Astrocyte of the cerebellum (primary cell): ENCODE measurements around the gene YEATS2.
"Not testable (repeated sequence)": the region's sequence is repeated elsewhere in the genome, so short reads cannot be mapped to it uniquely, and the experiment has no call there.

Source experiments
- DNase-seq: peaks from one replicate; pipeline ENCODE4 v3.0.0-alpha.2; 2011; ENCODE audit warnings: low read depth
- H3K4me3 ChIP-seq: 2 replicates; pipeline ENCODE4 v1.5.1; 2011; ENCODE audit warnings: mild to moderate bottlenecking, low read depth, low read length, moderate library complexity
- in situ Hi-C: cut with HindIII; loops from 2 replicates; pipeline ENCODE4 v1.10.0; 2017; ENCODE audit warnings: low sequenced_read_pairs
- TF ChIP-seq, protein P1 (sequence below): IDR thresholded peaks from 2 replicates; pipeline ENCODE4 v1.5.1; 2012; ENCODE audit warnings: low read length, low read depth, moderate library complexity, mild to moderate bottlenecking; ENCODE audit errors: missing control alignments

YEATS2 gene

DNA sequence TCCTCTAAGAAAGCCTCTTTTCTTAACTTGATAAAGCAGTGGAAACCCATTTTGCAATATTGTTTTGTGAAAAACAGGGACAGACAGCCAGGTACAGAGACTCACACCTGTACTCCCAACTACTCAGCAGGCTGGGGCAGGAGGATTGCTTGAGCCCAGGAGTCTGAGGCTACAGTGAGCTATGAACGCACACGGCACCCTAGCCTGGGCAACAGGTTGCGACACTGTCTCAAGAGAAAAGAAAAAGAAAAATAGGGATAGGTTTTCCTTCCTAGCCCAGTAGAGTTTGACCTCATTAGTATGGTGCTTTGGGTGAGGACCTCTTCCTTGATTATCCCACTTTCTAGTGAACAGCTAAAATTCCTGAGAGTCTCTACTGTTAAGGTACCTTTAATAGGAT lies 17.5 kb upstream of the YEATS2 start:
- in situ Hi-C loops: no loop called here
- H3K4me3 ChIP-seq: no peak overlapping the region
- TF ChIP-seq, protein P1, sequence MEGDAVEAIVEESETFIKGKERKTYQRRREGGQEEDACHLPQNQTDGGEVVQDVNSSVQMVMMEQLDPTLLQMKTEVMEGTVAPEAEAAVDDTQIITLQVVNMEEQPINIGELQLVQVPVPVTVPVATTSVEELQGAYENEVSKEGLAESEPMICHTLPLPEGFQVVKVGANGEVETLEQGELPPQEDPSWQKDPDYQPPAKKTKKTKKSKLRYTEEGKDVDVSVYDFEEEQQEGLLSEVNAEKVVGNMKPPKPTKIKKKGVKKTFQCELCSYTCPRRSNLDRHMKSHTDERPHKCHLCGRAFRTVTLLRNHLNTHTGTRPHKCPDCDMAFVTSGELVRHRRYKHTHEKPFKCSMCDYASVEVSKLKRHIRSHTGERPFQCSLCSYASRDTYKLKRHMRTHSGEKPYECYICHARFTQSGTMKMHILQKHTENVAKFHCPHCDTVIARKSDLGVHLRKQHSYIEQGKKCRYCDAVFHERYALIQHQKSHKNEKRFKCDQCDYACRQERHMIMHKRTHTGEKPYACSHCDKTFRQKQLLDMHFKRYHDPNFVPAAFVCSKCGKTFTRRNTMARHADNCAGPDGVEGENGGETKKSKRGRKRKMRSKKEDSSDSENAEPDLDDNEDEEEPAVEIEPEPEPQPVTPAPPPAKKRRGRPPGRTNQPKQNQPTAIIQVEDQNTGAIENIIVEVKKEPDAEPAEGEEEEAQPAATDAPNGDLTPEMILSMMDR: no peak
- no peak for DNase-seq

- TF ChIP-seq, protein P1: no peak
- DNase-seq: no peak
- in situ Hi-C loops: no loop called here
- no peak overlapping the region for H3K4me3 ChIP-seq
Measured at GRCh38 chr3:183687705-183688104, 9.9 kb upstream of the YEATS2 start.

- in situ Hi-C loops: no loop called here
- H3K4me3 ChIP-seq: no peak overlapping the region
- no peak for DNase-seq
- TF ChIP-seq, protein P1: no peak
Measured at GRCh38 chr3:183688874-183689273, 8.7 kb upstream of the YEATS2 start.

- in situ Hi-C loops, DNase-seq, H3K4me3 ChIP-seq: not testable (repeated sequence)
Measured at GRCh38 chr3:183689621-183690020, 8.0 kb upstream of the YEATS2 start.

- DNase-seq: no peak
- in situ Hi-C loops: no loop called here
- no peak overlapping the region for H3K4me3 ChIP-seq
- TF ChIP-seq, protein P1: no peak
Measured at GRCh38 chr3:183690402-183690995, 7.1 kb upstream of the YEATS2 start.

- in situ Hi-C loops: no loop called here
- TF ChIP-seq, protein P1: no peak
Measured at GRCh38 chr3:183692436-183692835, 5.2 kb upstream of the YEATS2 start.

GRCh38 chr3:183695569-183696364 lies 1.8 kb upstream of the YEATS2 start:
- DNase-seq: no peak
- TF ChIP-seq, protein P1: no peak
- no peak overlapping the region for H3K4me3 ChIP-seq
- in situ Hi-C loops: no loop called here

More at GRCh38 chr3:183692436-183692835, 5.2 kb upstream of the YEATS2 start:
- H3K4me3 ChIP-seq: no peak overlapping the region
- DNase-seq: no peak
